AG09319 (cell line): ENCODE data around the gene FGF22.

Source experiments
- DNase-seq: peaks from one replicate; pipeline ENCODE4 v3.0.0-alpha.2; 2010; ENCODE audit warnings: low read depth; ENCODE audit errors: extremely low read depth
- TF ChIP-seq, protein P1 (sequence below): IDR thresholded peaks from 2 replicates; pipeline ENCODE4 v1.5.1; 2011; ENCODE audit warnings: low read depth, mild to moderate bottlenecking, inconsistent platforms, low read length, moderate library complexity

FGF22 gene

DNA sequence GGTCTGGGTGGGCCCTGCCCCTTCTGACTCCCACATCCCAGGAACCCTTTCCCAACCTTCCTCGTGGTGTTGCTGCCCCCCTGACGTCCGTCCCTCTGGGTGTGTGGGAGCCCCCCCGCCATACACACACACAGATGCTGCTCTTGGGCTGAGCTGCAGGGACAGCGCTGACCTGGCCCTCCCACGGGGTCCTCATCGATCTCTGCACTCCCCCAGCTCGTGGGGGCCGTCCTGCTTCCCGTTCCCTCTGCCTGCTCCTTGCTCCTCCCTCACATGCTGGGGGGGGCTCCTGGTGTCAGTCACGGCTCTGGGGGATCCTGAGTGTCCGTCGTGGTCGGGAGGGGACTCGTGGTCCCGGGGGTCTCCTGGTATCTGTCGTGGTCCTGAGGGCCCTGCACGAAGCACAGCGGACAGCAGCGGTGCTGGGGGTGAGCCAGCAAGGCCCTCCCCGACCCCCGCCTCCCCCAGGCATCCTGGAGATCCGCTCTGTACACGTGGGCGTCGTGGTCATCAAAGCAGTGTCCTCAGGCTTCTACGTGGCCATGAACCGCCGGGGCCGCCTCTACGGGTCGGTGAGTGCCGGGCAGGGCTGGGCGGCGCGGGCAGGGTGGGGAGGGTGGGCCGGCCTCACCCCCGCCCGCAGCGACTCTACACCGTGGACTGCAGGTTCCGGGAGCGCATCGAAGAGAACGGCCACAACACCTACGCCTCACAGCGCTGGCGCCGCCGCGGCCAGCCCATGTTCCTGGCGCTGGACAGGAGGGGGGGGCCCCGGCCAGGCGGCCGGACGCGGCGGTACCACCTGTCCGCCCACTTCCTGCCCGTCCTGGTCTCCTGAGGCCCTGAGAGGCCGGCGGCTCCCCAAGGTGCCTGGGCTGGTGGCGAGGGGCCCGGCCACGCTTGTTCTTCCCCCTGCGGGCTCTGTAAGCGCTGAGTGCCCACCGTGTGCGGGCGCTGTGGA lies 3.4 kb downstream of the FGF22 start:
- TF ChIP-seq, protein P1, sequence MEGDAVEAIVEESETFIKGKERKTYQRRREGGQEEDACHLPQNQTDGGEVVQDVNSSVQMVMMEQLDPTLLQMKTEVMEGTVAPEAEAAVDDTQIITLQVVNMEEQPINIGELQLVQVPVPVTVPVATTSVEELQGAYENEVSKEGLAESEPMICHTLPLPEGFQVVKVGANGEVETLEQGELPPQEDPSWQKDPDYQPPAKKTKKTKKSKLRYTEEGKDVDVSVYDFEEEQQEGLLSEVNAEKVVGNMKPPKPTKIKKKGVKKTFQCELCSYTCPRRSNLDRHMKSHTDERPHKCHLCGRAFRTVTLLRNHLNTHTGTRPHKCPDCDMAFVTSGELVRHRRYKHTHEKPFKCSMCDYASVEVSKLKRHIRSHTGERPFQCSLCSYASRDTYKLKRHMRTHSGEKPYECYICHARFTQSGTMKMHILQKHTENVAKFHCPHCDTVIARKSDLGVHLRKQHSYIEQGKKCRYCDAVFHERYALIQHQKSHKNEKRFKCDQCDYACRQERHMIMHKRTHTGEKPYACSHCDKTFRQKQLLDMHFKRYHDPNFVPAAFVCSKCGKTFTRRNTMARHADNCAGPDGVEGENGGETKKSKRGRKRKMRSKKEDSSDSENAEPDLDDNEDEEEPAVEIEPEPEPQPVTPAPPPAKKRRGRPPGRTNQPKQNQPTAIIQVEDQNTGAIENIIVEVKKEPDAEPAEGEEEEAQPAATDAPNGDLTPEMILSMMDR, result no peak
- DNase-seq, result no peak

DNA sequence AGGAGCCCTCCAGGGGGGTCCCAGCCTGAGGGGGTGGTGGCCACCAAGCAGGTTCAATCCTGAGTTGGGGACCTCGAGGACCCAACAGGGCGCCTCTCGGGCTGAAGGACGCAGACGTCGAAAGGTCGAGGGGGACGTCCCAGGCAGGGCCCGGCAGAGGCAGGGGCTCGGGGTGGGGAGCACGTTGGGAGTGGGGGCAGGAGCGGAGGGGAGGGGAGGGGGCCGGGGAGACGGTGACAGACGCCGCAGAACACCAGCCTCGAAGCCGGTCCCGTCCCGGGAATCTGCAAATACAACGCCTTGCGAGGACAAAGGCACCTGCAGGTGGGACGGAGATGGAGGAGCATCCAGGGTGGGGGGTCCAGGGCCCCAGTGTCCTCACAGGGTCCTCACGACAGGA lies 4.1 kb downstream of the FGF22 start:
- TF ChIP-seq, protein P1, result no peak
- DNase-seq, result no peak

DNA sequence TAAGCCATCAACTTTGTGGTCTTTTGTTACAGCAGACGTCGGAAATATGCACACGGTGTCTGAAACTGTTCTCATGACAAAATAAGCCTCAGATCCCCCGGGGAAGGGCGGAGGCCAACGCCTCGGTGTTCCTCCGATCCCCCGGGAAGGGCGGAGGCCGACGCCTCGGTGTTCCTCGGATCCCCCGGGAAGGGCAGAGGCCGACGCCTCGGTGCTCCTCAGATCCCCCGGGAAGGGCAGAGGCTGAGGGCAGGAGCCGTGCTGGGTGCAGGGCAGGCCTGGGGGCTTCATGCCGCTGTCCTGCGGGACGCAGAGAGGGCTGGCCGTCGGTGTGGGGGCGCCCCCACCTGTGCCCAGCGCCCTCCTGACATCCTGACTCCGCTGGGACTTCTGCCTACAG lies 4.7 kb downstream of the FGF22 start:
- no peak for DNase-seq
- TF ChIP-seq, protein P1, result no peak

DNA sequence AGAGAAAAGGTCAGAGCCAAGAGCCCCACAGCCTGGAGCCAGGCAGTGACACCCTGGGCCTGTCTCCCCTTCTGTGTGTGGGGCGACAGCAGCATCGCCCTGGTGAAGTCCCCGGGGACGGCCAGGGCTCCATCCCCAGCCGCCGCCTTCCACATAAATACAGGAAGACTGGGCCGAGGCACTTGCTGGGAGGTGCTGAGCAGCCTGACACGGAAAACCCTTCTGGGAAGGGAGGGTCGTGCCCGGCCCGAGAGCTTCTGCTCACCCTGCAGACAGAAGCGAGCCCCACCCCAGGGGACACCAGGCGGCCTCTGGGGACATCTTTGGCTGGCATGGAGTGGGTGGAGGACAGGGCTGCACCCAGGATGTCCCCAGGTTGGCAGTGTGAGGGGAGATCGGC lies 5.1 kb downstream of the FGF22 start:
- DNase-seq, result no peak
- TF ChIP-seq, protein P1, result no peak

DNA sequence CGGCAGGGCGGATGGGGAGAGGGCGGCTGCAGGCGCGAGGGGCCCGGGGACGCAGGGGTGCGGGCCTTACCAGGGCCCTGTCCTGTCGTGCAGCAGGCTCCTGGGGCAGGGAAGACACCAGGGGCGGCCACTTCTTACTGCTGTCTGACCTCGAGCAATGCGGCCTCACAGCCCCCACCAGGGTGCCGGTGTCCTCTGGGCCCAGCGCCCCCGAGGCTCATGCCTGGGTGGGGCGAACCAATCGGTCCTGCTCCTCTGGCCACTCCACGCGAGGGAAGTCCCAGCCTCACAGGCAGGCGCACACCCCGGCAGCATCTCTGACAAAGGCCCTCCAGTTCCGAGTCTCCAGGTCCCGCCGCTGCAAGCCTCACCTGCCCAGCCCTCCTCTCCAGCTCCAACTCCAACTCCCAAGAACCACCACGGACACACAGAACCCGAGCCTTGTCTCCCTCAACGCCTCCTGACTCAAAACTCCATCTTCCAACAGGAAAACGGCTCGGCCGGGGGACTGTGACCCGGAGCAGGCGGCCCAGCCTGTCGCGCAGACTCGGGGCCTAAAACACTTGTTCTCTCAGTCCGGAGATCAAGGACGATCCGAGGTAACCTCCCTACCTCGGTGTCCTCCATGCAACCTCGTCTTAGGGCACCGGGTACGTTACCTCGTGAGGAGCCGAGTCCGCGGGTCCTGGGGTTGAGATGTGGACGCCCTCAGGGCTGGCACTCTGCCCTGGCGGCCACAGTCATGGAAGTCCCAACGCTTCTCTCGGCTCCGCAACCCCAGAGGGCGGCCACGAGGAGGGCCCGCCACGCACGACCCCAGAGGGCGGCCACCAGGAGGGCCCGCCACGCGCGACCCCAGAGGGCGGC lies 6.5 kb downstream of the FGF22 start:
- DNase-seq, result no peak
- TF ChIP-seq, protein P1, result no peak

DNA sequence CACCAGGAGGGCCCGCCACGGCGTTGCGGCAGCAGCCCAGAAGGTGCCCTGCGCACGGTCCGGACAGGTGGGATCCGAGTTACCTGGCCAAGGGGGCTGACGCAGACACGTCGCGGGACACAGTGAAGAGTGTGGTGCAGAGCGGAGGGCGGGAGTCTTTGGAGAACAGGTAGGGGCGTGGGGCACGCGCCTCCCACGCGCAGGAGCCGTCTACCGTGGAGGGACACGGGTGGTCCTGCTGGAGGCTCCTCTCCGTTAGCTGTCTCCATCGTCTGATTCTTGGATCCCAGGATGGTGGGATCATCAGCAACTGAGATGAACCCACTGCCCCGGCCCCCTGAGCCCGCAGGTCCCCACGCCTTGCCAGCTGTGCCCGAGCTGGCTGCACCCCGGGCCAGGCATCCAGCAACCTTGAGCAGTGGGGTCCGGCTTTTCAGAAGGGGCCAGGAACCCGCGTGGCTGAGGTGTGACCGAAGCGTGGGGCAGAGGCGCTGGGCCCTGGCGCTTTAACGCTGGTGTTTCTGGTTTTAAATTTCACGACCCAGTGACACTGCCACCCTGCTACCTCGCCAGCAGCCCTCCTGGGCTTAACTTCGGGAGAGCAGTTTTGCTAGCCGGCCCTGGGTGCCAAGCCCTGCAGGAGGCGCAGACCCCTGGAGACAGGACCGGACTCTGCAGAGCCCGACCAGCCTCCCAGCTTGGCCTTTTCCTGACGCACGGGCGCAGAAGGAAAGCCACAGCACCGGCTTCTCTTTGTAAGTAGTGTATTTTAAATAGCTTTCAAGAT lies 7.3 kb downstream of the FGF22 start:
- DNase-seq, result no peak
- TF ChIP-seq, protein P1, result no peak
